A673 (cell line): Measurements from ENCODE around the gene SSR4.

Experiments used
- EZH2 ChIP-seq: fragments of 200-600 bp; sonication (generic); IDR thresholded peaks from 2 replicates; pipeline ENCODE4 v1.6.1; 2017; ENCODE audit warnings: borderline replicate concordance, low read depth, mild to moderate bottlenecking, mixed read lengths, antibody characterized with exemption, low read length; ENCODE audit not compliant: poor library complexity, severe bottlenecking
- TF ChIP-seq, protein P1 (sequence below): fragments of 300-800, 200-600 bp; sonication (generic); conservative IDR thresholded peaks from 2 replicates; pipeline ENCODE4 v1.5.1; 2017; ENCODE audit warnings: low read depth, mild to moderate bottlenecking, antibody characterized with exemption, low read length, moderate library complexity, mixed read lengths

DNA sequence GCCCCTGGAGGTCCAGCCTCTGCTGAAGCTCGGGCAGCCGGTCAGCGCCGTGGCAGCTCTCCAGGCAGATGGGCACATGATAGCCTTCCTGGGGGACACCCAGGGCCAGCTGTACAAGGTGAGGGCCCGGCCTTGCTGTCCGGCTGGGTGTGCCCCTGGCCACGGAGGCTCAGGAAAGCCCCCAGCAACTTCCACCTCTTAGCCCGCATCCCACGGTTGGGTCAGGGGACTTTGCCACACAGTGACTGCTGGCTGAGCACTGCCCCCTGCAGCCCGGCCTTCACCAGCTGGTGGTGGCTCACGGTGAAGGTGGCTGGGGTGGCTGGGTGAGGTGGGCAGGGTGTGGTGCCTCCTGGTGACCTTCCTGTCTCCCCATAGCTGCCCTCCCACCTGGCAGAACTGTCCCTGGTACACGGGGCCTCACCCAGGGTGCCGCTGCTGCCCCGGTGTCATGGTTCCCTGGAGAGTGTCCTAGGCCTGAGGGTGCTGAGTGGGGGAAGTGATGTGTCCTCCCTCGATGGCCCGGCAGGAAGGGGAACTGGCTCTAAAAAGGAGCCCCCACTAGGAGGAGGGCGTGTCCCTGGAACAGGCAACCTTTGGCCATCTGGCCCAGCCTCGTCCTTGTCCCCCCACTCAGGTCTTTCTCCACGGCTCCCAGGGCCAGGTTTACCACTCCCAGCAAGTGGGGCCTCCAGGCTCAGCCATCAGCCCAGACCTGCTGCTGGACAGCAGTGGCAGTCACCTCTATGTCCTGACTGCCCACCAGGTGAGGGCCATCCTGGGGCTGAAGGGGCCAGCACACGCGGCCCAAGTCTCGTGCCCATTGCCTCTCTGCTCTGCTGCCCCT, 25.9 kb upstream of the SSR4 start:
- TF ChIP-seq EZH2, result no peak
- TF ChIP-seq, protein P1, sequence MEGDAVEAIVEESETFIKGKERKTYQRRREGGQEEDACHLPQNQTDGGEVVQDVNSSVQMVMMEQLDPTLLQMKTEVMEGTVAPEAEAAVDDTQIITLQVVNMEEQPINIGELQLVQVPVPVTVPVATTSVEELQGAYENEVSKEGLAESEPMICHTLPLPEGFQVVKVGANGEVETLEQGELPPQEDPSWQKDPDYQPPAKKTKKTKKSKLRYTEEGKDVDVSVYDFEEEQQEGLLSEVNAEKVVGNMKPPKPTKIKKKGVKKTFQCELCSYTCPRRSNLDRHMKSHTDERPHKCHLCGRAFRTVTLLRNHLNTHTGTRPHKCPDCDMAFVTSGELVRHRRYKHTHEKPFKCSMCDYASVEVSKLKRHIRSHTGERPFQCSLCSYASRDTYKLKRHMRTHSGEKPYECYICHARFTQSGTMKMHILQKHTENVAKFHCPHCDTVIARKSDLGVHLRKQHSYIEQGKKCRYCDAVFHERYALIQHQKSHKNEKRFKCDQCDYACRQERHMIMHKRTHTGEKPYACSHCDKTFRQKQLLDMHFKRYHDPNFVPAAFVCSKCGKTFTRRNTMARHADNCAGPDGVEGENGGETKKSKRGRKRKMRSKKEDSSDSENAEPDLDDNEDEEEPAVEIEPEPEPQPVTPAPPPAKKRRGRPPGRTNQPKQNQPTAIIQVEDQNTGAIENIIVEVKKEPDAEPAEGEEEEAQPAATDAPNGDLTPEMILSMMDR, result no peak
